IPS-11a (cell line): ENCODE data around the gene PER2.

Source experiments
- H3K4me3 ChIP-seq: one replicate; pipeline ENCODE4 v1.5.1; 2013; ENCODE audit warnings: low read depth, low read length, control low read depth

PER2 gene

DNA sequence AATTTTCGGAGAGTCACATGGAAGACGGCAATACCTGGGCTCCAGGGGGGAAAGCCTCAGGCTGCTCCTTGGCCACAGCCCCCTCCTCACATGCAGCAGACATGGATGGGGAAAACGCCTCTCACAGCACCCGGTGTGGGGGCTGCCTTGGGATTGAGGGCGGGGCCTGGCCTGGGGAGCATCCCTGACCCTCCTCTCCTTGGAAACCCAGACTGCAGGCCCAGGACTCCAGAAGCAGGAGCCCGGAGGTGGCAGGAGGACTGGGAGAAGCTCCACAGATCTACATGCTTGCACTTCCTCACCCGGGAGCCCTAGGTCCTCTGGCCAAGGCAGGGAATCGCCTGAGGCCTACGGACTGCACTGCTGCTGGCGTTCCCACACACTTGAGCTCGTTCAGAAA, 36.4 kb downstream of the PER2 start:
- H3K4me3 ChIP-seq = no peak overlapping the region

DNA sequence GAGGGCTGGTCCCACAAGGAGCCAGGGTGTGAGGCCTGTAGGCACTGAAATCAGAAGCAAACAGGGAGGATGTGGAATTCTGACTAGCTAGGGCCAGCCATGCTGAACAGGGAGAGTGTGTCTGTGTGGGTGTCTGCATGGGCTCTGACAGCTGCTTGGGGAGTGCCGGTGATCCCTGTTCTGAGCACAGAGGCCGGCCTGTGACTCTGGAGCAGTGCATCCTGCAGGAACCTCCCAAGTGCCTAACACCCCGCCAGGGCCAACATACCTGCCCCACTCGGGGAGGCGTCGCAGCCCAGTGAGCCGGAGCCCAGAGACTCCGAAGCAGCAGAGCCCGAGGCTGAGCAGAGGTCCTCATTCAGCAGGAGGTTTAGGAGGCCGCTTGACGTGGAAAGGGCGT, 37.1 kb downstream of the PER2 start:
- H3K4me3 ChIP-seq = no peak overlapping the region

DNA sequence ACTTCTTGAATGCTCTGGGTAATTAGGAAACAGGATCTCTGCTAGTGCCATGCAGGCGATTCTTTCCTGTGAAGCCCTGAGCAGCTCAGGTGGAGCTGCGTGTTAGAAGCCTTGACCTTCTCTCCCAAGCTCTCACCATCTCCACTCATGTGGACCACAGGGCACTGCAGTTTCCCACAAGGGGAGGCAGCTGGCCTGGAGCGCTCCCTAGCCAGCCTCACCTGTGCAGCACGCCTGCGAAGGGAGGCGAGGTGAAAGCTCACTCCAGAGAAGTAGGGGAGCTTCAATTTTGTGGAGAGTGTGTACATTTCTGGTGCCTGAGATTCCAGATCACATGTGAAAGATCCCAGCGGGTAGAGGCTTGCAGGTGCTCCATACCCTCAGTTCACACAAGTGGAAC, 37.5 kb downstream of the PER2 start:
- no peak overlapping the region for H3K4me3 ChIP-seq

DNA sequence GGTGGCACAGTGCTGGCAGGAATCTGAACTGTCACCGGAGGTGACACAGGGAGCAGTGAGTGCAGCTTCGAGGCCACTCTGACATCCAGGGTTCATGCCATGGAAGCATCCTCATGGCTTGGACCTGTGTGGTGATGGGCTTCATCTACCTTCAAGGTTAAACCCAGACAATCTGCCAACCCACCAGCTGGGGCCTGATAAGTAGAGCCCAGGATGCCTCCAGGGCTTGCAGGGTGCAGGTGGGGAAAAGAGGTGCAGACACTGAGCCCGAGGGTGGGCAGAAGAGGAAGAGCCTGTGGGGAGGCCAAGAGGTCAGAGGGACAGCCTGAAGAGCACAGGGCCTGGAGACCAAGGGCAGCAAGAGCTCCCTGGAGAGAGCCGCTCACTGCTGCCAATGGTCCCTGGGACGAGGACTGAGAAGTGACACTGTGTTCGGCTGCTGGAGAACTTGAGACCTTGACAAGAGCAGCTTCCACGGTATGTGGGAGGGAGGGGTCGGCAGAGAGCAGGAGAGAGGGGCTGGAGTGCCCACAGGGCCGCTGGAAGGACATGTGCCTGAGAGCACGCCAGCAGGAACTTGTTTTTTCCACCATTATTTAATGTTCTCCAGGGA, 40.5 kb downstream of the PER2 start:
- H3K4me3 ChIP-seq = no peak overlapping the region

DNA sequence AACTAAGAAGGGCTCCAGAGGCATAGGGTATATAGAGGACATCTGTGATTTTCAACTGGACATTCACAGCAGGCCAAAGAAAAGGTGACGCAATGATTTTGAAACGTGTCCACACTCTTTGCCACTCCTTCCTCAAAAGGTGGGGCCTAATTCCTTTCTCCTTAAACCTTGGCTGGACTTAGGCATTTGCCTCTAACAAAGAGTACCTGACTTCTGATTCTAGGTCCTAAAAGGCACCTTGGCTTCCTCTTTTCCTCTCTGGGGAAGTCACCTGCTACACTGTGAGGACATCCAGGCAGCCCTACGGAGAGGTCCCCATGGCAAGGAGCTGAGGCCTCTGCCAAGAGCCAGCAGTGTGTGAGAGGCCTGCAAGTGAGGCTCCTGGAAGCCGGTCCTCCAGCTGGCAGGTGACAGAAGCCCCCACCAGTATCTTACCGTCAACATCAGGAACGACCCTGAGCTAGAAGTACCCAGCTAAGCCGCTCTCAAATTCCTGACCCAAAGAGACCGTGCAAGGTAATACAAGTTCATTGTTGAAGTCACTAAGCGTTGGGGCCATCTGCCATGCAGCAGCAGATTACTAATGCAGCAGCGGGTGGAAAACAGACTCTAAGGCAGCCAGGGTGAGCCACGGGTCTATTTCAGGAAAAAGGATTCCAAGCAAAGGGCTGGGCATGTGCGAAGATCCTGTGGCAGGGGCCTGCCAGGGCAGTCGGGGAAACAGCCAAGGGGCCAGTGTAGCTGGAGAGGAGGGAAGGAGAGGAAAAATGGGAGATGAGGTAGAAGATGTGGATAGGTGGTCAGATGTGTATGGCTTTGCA, 41.2 kb downstream of the PER2 start:
- H3K4me3 ChIP-seq = no peak overlapping the region

DNA sequence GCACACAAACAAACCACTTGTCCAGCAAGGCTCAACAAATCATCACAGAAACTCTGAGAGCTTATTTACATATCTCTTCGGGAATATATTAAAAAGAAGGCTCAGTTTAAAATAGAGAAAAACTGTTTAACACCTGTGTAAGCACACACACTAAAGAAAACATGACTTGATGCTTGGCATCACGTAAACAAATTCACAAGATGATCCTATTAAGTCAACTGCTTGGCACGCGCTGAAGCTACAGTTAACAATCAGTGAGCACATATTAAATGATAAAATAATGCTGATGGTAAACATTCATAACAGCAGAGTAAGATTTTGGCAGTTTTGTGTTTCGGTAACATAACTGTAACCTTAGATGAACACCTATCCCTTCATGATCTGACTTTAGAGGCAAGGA, 44.3 kb downstream of the PER2 start:
- no peak overlapping the region for H3K4me3 ChIP-seq

DNA sequence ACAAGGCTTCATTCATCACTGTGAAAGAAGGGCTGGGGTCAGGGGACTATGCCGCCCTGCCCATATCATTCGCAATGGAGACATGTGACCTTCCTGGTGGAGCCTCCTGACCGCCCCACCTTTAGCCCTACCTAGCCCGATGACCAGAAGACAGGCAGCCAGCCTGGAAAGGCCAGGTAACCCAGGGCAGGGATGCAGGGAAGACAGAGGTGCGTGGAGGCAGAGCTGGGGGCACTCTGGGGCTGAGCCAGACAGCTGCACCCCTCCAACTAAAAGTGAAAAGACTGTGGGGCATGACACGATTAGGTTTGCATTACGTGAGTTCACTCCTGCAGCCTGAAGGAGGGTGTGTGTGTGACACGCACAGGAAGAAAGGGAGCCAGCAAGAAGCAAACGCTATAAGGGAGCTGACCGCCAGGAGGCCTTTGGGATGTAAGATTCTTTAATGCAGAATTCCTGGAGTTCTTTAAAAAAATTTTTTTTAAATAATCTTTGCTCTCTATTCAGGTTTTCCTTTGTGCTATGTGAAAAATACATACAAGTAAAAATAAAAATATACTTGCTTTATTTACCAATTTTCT, 44.8 kb downstream of the PER2 start:
- no peak overlapping the region for H3K4me3 ChIP-seq

DNA sequence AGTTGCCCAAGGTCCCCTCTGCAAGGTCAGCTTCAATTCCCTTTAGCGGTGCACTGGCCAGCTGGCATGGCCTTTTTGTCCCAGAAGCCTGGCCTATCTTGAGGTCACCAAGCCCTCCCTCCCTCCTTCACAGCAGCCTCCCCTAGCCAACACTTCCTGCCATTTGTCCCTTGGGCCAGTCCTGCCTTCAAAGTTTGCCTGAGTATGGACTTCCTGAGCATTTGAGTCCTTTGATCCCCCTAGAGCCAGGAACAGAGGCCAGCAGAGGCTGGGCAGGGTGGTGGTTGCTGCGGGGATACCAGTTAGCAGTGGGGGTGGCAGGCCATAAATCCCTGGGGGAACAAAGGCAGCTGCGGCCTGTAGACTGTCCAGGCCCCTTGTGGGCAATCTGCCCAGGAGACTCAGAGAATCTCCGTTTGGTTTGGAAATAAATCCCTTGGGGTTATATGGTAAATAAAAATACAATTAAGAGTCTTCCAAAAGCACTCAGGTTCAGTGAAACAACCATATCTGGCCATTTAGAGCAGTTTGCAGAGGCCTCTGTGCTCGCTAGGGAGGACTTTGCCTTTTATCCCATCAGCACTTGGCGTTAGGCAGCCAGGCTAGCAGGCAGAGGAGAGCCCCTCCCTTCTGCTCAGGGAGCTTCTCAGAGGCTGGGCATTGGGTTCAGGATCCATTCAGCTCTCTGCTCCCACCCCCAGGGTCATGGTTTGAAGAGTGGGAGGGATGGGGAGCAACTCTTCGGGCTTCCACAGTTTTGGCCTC, 45.5 kb downstream of the PER2 start:
- no peak overlapping the region for H3K4me3 ChIP-seq

DNA sequence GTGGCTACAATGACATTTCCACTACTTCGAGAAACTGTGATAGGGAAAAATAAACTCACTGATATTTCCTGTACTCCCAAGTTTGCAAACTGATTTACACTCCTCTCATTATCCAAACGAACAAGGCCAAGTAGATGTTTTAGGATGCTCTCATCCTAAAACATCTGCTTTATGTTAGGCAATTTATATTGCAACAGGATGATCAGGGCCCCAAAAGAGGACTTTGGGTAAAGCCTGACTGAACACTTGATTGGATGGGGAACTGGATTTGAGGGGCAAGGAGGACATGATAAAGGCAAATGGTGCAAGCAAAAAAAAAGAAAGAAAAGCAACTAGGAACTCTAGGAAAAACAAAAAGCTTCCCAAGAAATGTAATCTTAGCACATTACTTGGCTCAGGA, 46.4 kb downstream of the PER2 start:
- no peak overlapping the region for H3K4me3 ChIP-seq

DNA sequence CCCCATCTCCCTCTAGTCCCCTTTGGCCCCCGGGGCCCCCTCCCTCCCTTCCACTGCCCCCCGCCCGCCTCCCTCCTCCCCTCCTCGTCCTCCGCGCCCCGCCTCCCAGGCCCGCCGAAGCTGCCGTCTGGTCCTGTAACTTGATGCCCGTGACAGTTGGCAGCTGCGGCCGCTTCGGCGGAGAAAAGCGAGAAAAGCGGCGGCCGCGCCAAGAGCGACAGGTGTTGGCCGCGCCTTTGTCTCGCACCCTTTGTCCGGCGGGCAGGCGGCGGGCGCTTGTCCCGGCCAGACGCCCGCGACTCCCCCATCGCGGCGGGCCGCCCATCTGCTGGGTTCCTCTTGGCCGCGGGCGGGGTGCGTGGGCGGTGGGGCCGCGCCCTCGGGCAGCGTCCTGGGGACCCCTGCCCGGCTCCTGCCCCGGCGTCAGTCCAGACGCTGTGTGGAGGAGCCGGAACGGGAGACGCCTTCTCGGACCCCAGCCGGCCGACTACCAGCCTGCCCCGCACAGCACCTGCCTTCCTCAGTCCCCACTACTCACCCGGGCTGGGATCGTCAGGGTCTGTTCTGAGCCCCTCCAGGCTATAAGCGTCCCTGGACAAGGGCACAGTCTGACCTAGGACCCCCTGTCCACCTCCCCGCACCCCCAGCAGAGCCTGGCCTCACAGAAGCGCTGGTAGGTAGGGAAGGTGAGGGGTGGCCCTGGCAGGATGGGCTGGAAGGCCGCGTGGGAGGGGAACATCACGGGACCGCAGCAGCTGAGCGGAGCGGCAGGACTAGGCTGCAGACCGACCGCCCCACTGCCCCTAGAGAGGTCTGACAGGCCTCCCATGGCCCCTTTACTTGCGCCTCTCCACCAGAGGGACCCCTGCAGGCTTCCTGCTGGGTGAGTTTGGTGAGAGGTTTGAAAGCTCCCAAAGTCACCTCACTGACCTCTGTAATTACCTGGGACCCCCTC, 47.4 kb downstream of the PER2 start:
- H3K4me3 ChIP-seq = peak overlapping the region; percentile 35

DNA sequence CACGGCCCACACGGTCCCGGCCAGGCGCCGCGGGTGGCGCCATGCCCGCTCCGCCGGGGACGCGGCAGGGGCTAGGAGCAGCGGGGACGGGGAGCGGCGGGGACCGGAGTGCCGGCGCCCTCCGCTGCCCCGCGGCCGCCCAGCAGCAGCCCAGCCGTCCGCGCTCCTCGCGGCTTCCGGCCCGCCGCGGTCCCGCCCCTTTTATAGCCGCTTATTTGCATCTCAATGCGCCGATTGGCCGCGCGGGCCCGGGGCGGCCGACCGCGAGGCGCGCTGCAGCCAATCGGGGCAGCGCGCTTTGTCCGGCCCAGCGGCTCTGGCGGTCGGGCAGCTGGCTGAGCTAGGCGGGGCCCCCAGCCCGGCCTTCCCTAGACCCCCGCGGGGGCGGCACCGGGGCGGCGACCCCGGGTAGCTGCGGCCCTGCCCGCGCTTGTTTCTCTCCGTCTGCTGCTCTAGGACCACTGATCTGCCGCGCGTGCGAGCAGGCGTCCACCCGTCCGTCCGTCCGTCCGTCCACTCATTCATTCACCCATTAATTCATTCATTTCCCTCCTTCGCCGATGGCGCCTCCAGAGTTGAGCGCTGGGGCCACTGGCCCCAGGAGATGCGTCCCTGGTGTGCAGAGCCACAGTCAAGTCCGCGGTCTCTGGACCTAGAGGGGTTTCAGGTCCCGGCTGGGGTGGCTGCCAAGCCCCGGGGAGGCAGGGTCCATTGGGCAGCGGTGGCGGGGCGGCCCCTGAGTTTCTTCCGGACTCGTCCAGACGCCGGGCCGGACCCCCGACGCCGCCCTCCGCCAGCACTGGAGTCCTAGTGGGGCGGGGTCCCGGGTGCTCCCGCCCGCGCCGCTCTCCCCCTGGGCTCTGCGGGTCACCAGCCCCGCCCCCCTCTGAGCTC, 48.3 kb downstream of the PER2 start, which contains the start of gene HES6:
TSS of gene HES6 (minus strand) at position 176 of the 894 bp plus-strand sequence. CDS start at position 43, 133 bp downstream.
- H3K4me3 ChIP-seq = peak within 1 kb of the TSS; percentile 43

DNA sequence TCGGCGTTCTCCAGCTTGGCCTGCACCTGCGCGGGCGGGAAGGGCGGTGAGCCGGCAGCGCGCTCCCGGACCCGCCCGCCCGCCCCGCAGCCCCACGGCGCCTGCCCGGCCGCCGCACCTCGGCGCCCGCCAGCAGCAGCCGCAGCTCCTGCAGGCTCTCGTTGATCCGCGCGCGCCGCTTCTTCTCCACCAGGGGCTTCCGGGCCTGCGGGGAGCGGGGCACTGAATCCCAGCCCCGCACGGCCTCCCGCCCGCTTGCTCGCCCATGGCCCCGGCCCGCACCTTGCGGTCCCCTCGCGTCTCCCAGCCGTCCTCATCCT, 48.9 kb downstream of the PER2 start:
- H3K4me3 ChIP-seq = peak overlapping the region; percentile 39

DNA sequence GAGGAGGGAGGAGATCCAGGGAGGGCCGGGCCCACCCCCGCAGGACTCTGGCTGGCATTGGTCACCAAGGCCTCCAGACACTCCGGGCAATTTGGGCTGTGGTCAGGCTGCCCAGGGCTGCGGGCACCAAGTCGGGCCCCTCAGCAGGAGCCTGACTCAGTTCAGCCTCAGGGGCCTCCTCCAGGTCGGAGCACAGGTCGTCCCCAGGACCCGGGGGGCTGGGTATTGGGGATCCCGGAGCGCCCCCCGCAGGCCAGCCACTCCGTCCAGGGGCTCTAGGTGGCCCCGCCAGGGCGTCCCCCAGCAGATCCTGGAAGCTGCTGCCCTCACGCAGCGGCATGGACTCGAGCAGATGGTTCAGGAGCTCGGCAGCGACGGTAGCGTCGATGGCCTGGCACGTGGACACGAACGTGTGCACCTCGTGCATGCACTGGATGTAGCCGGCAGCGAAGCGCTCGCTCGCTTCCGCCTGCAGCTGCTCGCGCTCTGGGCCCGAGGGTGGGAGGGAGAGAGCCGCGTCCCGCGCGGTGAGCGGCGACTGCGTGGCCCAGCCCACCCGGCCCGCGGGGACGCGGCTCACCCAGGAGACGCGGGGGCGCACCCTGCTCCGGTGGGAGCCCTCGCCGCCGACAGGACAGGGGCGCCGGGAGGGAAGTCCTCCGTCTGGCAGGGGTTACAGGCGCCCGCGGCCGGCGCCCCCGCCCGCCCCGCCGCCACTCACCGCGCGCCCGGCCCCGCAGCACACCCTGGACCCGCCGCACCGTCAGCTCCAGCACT, 49.5 kb downstream of the PER2 start:
- H3K4me3 ChIP-seq = peak overlapping the region; percentile 8

DNA sequence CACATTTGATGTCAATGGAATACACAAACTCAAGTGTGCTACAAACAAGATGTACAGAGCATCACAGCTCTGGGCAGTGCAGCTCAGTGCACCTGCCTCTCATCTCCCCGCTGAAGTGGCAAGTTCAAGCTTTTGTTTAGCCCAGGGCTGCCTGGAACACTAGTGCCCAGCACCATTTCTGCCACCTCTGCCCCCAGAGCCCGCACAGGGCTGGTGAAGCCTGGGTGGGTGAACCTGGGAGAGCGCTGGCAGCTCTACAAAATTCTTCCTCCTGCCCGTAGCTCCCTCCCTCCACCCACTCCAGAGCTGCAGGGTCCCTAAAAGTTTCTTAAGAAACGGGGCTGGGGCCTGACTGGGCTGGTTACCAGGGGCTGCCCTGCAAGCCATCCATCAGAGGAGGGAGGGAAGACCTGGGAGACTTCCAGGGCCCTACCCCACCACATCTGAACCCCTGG, 50.1 kb downstream of the PER2 start:
- no peak overlapping the region for H3K4me3 ChIP-seq

DNA sequence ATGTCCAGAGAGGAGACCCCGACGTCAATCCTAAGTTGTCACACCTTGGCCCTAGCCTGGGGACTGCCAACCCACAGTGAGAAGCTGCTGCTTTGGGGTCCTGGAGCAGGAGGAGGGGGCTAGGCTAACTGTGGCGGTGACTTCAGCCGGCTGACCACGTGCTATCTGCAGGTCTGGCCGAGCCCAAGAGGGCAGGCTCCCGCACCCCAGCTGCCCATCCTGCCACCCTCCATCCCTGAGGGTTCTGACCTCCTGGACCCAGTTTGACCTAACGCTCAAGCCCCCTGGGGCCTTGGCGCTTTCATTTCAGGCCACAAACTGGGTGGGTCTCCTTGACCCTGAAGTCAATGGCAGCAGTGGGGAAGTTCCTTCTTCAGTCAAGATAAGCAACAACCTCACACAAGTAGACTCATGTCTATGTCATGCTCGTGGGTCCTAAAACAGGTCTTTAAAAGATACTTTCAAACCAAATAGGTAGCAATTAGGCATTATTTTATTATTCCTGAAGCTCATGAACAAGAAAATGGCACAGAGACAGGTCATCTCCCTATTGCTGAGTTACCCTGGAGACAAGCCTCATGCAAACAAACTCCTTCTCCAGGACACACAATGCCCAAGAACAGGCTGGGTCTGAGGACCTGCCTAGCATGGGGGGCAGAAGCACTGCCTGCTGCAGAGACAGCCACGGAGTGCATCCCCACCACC, 50.8 kb downstream of the PER2 start:
- no peak overlapping the region for H3K4me3 ChIP-seq

DNA sequence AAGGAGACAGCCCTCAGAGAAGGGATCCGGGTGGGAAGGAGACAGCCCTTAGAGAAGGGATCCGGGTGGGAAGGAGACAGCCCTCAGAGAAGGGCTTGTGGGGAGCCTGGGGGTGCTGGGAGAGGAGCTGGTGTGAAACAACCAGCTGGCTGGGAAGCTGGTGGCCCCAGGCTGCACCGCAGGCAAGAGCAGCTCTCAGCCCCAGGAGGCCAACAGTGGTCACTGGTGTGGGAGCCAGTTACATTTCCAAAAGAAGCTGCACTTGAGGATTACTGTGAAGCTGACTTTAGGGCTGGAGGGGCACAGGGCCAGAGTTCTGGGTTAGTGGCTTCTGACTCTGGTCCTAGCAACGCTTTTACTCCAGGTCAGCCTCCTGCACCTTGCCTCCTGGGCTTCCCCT, 51.8 kb downstream of the PER2 start:
- no peak overlapping the region for H3K4me3 ChIP-seq

DNA sequence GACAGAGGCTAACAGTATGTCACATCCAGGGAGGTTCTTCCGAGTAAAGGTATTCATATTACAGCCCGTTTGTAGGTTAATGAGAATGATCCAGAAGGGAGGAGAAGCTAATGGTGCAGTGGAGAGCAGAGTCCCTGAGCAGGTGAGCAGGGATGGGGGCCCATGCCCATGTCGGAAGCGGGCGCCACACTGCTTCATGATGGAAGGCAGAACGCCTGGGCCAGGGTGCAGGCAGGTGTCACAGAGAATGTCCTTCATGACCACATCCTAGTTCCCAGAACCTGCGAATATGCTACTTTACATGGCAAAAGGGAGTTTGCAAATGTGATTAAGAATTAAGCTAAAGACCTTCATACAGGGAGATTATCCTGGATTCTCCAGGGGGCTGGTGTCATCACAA, 52.6 kb downstream of the PER2 start:
- no peak overlapping the region for H3K4me3 ChIP-seq

DNA sequence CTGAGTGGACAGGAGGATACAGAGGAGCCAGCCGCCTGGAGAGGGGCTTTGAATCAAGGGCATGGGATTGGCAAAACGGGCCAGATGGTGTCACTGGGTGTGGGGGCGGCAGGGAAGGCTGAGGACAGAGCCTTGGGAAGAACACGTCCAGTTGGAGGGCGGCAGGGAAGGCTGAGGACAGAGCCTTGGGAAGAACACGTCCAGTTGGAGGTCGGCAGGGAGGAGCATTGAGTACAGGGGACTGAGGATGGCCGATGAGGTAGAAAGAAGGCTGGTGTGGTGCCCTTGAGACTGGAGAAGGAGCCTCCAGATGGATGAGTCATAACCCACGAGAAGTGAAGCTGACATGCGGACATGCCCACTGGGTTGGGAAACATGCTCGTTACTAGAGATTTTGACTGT, 53.1 kb downstream of the PER2 start:
- no peak overlapping the region for H3K4me3 ChIP-seq
